Gastrocnemius medialis (tissue), 4 donors: ENCODE measurements around the gene CEACAM19. TPM values are rescaled to one million over a fixed set of nuclear protein-coding genes. Genes with fewer than 3 reads are reported as not detected.
"Not testable (repeated sequence)": the region's sequence is repeated elsewhere in the genome, so short reads cannot be mapped to it uniquely, and the experiment has no call there.

ENCODE experiments used
- ATAC-seq, 2 donors: fragments of 150-250 bp; one replicate each; pipeline ENCODE4 v1.9.1; 2016
- DNase-seq, 2 donors: peaks; one replicate each; pipeline ENCODE4 v3.0.0-alpha.2; 2019
- H3K27ac ChIP-seq, 4 donors: fragments of 200-600 bp; sonication (generic); 1 replicate in 1 of 4; 2 replicates in 3 of 4; pipeline ENCODE4 v1.5.1; 2016 to 2018; ENCODE audit warnings: mild to moderate bottlenecking in 2 of 4, moderate library complexity in 1 of 4
- H3K27me3 ChIP-seq, 3 donors: fragments of 200-600 bp; sonication (generic) in 2 of 3; 1 replicate in 1 of 3; 2 replicates in 2 of 3; pipeline versions ENCODE4 v1.5.1 to v1.6.0; 2016 to 2019; ENCODE audit warnings: mild to moderate bottlenecking in 1 of 3, moderate library complexity in 1 of 3
- H3K36me3 ChIP-seq, 2 donors: fragments of 200-600 bp; sonication (generic) in 1 of 2; one replicate each; pipeline ENCODE4 v1.5.1; 2017 to 2018
- H3K4me1 ChIP-seq, 2 donors: fragments of 200-600 bp; sonication (generic) in 1 of 2; one replicate each; pipeline ENCODE4 v1.5.1; 2016 to 2017; ENCODE audit warnings: mild to moderate bottlenecking in 2 of 2
- H3K4me3 ChIP-seq, 4 donors: fragments of 200-600 bp; sonication (generic) in 3 of 4; 1 replicate in 1 of 4; 2 replicates in 3 of 4; pipeline ENCODE4 v1.5.1; 2016 to 2019; ENCODE audit warnings: mild to moderate bottlenecking in 2 of 4
- H3K9me3 ChIP-seq, 3 donors: fragments of 200-600 bp; sonication (generic) in 2 of 3; 1 replicate in 1 of 3; 2 replicates in 2 of 3; pipeline ENCODE4 v1.5.1; 2016 to 2019
- CTCF ChIP-seq, 5 experiments: fragments of 450-650 bp in 3 of 5; fragments of 200-600 bp in 2 of 5; sonication (generic) in 2 of 5; IDR thresholded peaks in 4 of 5; conservative IDR thresholded peaks in 1 of 5; 1 replicate in 4 of 5; 2 replicates in 1 of 5; pipeline ENCODE4 v1.5.1; 2016 to 2019; ENCODE audit warnings: antibody characterized with exemption in 5 of 5, mild to moderate bottlenecking in 3 of 5, moderate library complexity in 3 of 5
- POLR2A ChIP-seq, 2 donors: fragments of 450-650 bp; IDR thresholded peaks; one replicate each; pipeline ENCODE4 v1.6.1; 2017; ENCODE audit warnings: antibody characterized with exemption in 2 of 2, mild to moderate bottlenecking in 2 of 2, moderate library complexity in 2 of 2
- in situ Hi-C, 4 donors: fragments of 200-750 bp; cut with MboI; loops; one replicate each; pipeline versions ENCODE4 v1.15.0 to v1.8.0; 2017; ENCODE audit warnings: low sequenced_read_pairs in 4 of 4
- intact Hi-C: fragments of 100-400 bp; cut with DNase I; formaldehyde crosslinking; loops from one replicate; pipeline ENCODE4 v1.15.1; 2023; ENCODE audit warnings: low total_unique reads
- total RNA-seq, 4 donors: library from RNA; depleted of rRNA; stranded (reverse); fragments of >200 nt; gene quantifications; one replicate each; pipeline versions ENCODE4 v1.1.0 to v1.2.3, GENCODE V29; 2016

Gene CEACAM19
- total RNA-seq, 4 donors from 2014 or later: 2.0 to 8.5 (median 3.7) TPM

GRCh38 chr19:44708940-44709339 lies 37.7 kb downstream of the CEACAM19 start:
- no peak overlapping the region for H3K4me3 ChIP-seq
- in situ Hi-C loops (no loop called here), intact Hi-C loops (no loop called here)
- no peak overlapping the region for H3K27ac ChIP-seq
- TF ChIP-seq POLR2A (IDR thresholded peaks at IDR 0.05): no peak
- TF ChIP-seq CTCF (IDR thresholded peaks at IDR 0.05 in 4 of 5, conservative IDR thresholded peaks at IDR 0.05 in 1 of 5): no peak
- no peaks in the 10 kb centered on the region for H3K4me1 ChIP-seq
- no peaks in the 10 kb centered on the region for H3K27me3 ChIP-seq
- DNase-seq (no peak), ATAC-seq (no peak)
- H3K36me3 ChIP-seq: no peaks in the 10 kb centered on the region
- no peaks in the 10 kb centered on the region for H3K9me3 ChIP-seq

GRCh38 chr19:44709434-44710266 lies 38.4 kb downstream of the CEACAM19 start:
- H3K27ac ChIP-seq, H3K27me3 ChIP-seq, H3K36me3 ChIP-seq, DNase-seq, H3K4me1 ChIP-seq, H3K4me3 ChIP-seq, intact Hi-C loops, H3K9me3 ChIP-seq, ATAC-seq, in situ Hi-C loops: not testable (repeated sequence)

GRCh38 chr19:44710483-44710882 lies 39.2 kb downstream of the CEACAM19 start:
- no peak overlapping the region for H3K4me3 ChIP-seq
- DNase-seq: no peak
- ATAC-seq: no peak
- no peak overlapping the region for H3K27ac ChIP-seq
- intact Hi-C loops (no loop called here), in situ Hi-C loops (no loop called here)
- no peaks in the 10 kb centered on the region for H3K9me3 ChIP-seq
- H3K4me1 ChIP-seq: no peaks in the 10 kb centered on the region
- no peaks in the 10 kb centered on the region for H3K36me3 ChIP-seq
- H3K27me3 ChIP-seq: no peaks in the 10 kb centered on the region
- TF ChIP-seq CTCF (IDR thresholded peaks at IDR 0.05 in 4 of 5, conservative IDR thresholded peaks at IDR 0.05 in 1 of 5): no peak
- no peak for TF ChIP-seq POLR2A (IDR thresholded peaks at IDR 0.05)

- Histone ChIP-seq H3K36me3 (no peaks in the 10 kb centered on the region), H3K9me3 (no peaks in the 10 kb centered on the region), H3K4me1 (no peaks in the 10 kb centered on the region), H3K27me3 (no peaks in the 10 kb centered on the region), H3K27ac (no peak overlapping the region), H3K4me3 (no peak overlapping the region)
- DNase-seq (no peak), ATAC-seq (no peak)
- in situ Hi-C loops: no loop called here
- intact Hi-C loops: no loop called here
- TF ChIP-seq POLR2A (IDR thresholded peaks at IDR 0.05): no peak
- no peak for TF ChIP-seq CTCF (IDR thresholded peaks at IDR 0.05 in 4 of 5, conservative IDR thresholded peaks at IDR 0.05 in 1 of 5)
These were observed 41.7 kb downstream of the CEACAM19 start for GRCh38 chr19:44712864-44713515.

- H3K27me3 ChIP-seq: no peaks in the 10 kb centered on the region
These were observed 43.4 kb downstream of the CEACAM19 start for GRCh38 chr19:44714597-44715169.

More at GRCh38 chr19:44714597-44715169, 43.4 kb downstream of the CEACAM19 start:
- TF ChIP-seq POLR2A (IDR thresholded peaks at IDR 0.05) (no peak), CTCF (IDR thresholded peaks at IDR 0.05 in 4 of 5, conservative IDR thresholded peaks at IDR 0.05 in 1 of 5) (no peak)
- ATAC-seq (no peak), DNase-seq (no peak)
- Histone ChIP-seq H3K27ac (no peak overlapping the region), H3K4me1 (peaks cover 6 to 11% of the 10 kb centered on the region in 2 donors), H3K36me3 (no peaks in the 10 kb centered on the region), H3K4me3 (no peak overlapping the region), H3K9me3 (no peaks in the 10 kb centered on the region)
- intact Hi-C loops: no loop called here
- in situ Hi-C loops: no loop called here
